HepG2 (cell line): ENCODE results near the gene NOTUM. TPM values are rescaled to one million over a fixed set of nuclear protein-coding genes. Genes with fewer than 3 reads are reported as not detected.

Experiments
- ATF7-NPFF ChIP-seq: sonication (generic); formaldehyde crosslinking; IDR thresholded peaks from 2 replicates; pipeline ENCODE4 v1.8.1; 2023; ENCODE audit warnings: mild to moderate bottlenecking, low read depth, missing genetic modification reagents, moderate library complexity
- FOXJ3 ChIP-seq: sonication (generic); formaldehyde crosslinking; IDR thresholded peaks from 2 replicates; pipeline ENCODE4 v1.4.0; 2020; ENCODE audit warnings: missing genetic modification reagents, mild to moderate bottlenecking, borderline replicate concordance
- GZF1 ChIP-seq: sonication (generic); formaldehyde crosslinking; IDR thresholded peaks from 2 replicates; pipeline ENCODE4 v1.5.1; 2020; ENCODE audit warnings: mild to moderate bottlenecking, missing genetic modification reagents
- HIVEP1 ChIP-seq: sonication (generic); formaldehyde crosslinking; IDR thresholded peaks from 2 replicates; pipeline ENCODE4 v1.4.0; 2020; ENCODE audit warnings: mild to moderate bottlenecking, missing genetic modification reagents
- MED13 ChIP-seq: sonication (generic); formaldehyde crosslinking; IDR thresholded peaks from 2 replicates; pipeline ENCODE4 v1.5.0; 2020; ENCODE audit warnings: missing genetic modification reagents
- NBN ChIP-seq: fragments of 450-650 bp; conservative IDR thresholded peaks from 2 replicates; pipeline ENCODE4 v1.6.1; 2017
- NCOA2 ChIP-seq: sonication (generic); formaldehyde crosslinking; IDR thresholded peaks from 2 replicates; pipeline ENCODE4 v1.8.0; 2022; ENCODE audit warnings: inconsistent platforms
- PHF20 ChIP-seq: sonication (generic); formaldehyde crosslinking; IDR thresholded peaks from 2 replicates; pipeline ENCODE4 v1.5.0; 2020; ENCODE audit warnings: mild to moderate bottlenecking, missing genetic modification reagents
- PHF5A ChIP-seq: IDR thresholded peaks from one replicate; pipeline ENCODE4 v1.6.1; 2018; ENCODE audit warnings: low read depth, missing genetic modification reagents; ENCODE audit not compliant: unreplicated experiment
- RNF2 ChIP-seq: fragments of 450-650 bp; conservative IDR thresholded peaks from 2 replicates; pipeline ENCODE4 v1.6.1; 2016; ENCODE audit warnings: low read depth
- SIX1 ChIP-seq: sonication (generic); formaldehyde crosslinking; IDR thresholded peaks from 2 replicates; pipeline ENCODE4 v1.4.0; 2020; ENCODE audit warnings: missing genetic modification reagents, borderline replicate concordance
- SMYD3 ChIP-seq: sonication (generic); formaldehyde crosslinking; IDR thresholded peaks from 2 replicates; pipeline ENCODE4 v1.8.1; 2023; ENCODE audit warnings: mild to moderate bottlenecking, missing genetic modification reagents
- ZBTB34 ChIP-seq: sonication (generic); formaldehyde crosslinking; IDR thresholded peaks from 2 replicates; pipeline ENCODE4 v1.8.0; 2022; ENCODE audit warnings: mild to moderate bottlenecking, missing genetic modification reagents
- ZFP90 ChIP-seq: sonication (generic); formaldehyde crosslinking; IDR thresholded peaks from 2 replicates; pipeline ENCODE4 v1.8.0; 2022; ENCODE audit warnings: missing genetic modification reagents, mild to moderate bottlenecking, inconsistent platforms, borderline replicate concordance
- ZMYM3 ChIP-seq: sonication (generic); formaldehyde crosslinking; IDR thresholded peaks from 2 replicates; pipeline ENCODE4 v1.5.1; 2020; ENCODE audit warnings: mild to moderate bottlenecking, missing genetic modification reagents
- ZNF142 ChIP-seq: sonication (generic); formaldehyde crosslinking; IDR thresholded peaks from 2 replicates; pipeline ENCODE4 v1.4.0; 2020; ENCODE audit warnings: missing genetic modification reagents
- ZNF326 ChIP-seq: sonication (generic); formaldehyde crosslinking; IDR thresholded peaks from 2 replicates; pipeline ENCODE4 v1.4.0; 2020; ENCODE audit warnings: missing genetic modification reagents, borderline replicate concordance
- ZNF503 ChIP-seq: sonication (generic); formaldehyde crosslinking; IDR thresholded peaks from 2 replicates; pipeline ENCODE4 v1.4.0; 2020; ENCODE audit warnings: missing genetic modification reagents
- ZNF547 ChIP-seq: sonication (generic); formaldehyde crosslinking; IDR thresholded peaks from 2 replicates; pipeline ENCODE4 v1.5.1; 2020; ENCODE audit warnings: mild to moderate bottlenecking, missing genetic modification reagents
- ZNF569 ChIP-seq: sonication (generic); formaldehyde crosslinking; IDR thresholded peaks from 2 replicates; pipeline ENCODE4 v1.5.0; 2020; ENCODE audit warnings: mild to moderate bottlenecking, missing genetic modification reagents, moderate library complexity, borderline replicate concordance
- ZNF598 ChIP-seq: sonication (generic); formaldehyde crosslinking; IDR thresholded peaks from 2 replicates; pipeline ENCODE4 v1.5.1; 2020; ENCODE audit warnings: mild to moderate bottlenecking, missing genetic modification reagents, borderline replicate concordance
- ZNF781 ChIP-seq: sonication (generic); formaldehyde crosslinking; IDR thresholded peaks from 2 replicates; pipeline ENCODE4 v1.5.1; 2020; ENCODE audit warnings: borderline replicate concordance, mild to moderate bottlenecking, missing genetic modification reagents; ENCODE audit errors: not compliant biosample characterization
- polyA plus RNA-seq, 8 experiments: library from polyadenylated mRNA; depleted of rRNA in 3 of 8; stranded (reverse) in 7 of 8; unstranded in 1 of 8; fragments of >200 nt; fragmentation: Illumina TruSeq in 4 of 8; extraction: Trizol in 4 of 8; gene quantifications; 2 replicates each; pipeline versions ENCODE4 v1.2.1 to v1.2.3, GENCODE V29; 2011 to 2016; ENCODE audit warnings: low read depth in 4 of 8, missing spikeins in 1 of 8, mixed read lengths in 1 of 8; ENCODE audit not compliant: insufficient read depth in 1 of 8
- total RNA-seq, 5 experiments: library from RNA; depleted of rRNA; stranded (reverse); fragments of >200 nt; fragmentation: Illumina TruSeq; extraction: Trizol; gene quantifications; 2 replicates each; pipeline ENCODE4 v1.2.3, GENCODE V29; 2016; ENCODE audit warnings: low read depth in 1 of 5

Gene NOTUM
- total and polyA plus RNA-seq, 2 of the 13 experiments (the other 11 are each of a cell fraction or from before 2014, with no cell fraction given): 150 to 160 TPM

GRCh38 chr17:81977211-81977808 is 16.3 kb upstream of the NOTUM start, which contains the start of gene ASPSCR1 (continued):
- TF ChIP-seq ZNF142 (CRISPR knock-in tag): no peak
- TF ChIP-seq PHF5A (CRISPR knock-in tag): no peak
- peak; percentile 95 for TF ChIP-seq SMYD3 (CRISPR knock-in tag)
- no peak for TF ChIP-seq ZNF598 (CRISPR knock-in tag)
- TF ChIP-seq ZNF781 (CRISPR knock-in tag): no peak
- no peak for TF ChIP-seq ZNF326 (CRISPR knock-in tag)
- TF ChIP-seq ZMYM3 (CRISPR knock-in tag): 0 out of 2 replicates have a peak, but pooled peaks have one; percentile 16
- no peak for TF ChIP-seq SIX1 (CRISPR knock-in tag)
- 0 out of 2 replicates have a peak, but pooled peaks have one; percentile 46 for TF ChIP-seq GZF1
- TF ChIP-seq NCOA2 (CRISPR knock-in tag): peak; percentile 45; the same call in 1 of the 2 replicates
- no peak for TF ChIP-seq FOXJ3 (CRISPR knock-in tag)
- no peak for TF ChIP-seq ZNF569 (CRISPR knock-in tag)
- peak; percentile 77 for TF ChIP-seq RNF2
- no peak for TF ChIP-seq NBN
- TF ChIP-seq MED13 (CRISPR knock-in tag): no peak
- TF ChIP-seq ZFP90 (CRISPR knock-in tag): no peak
- TF ChIP-seq ZNF503 (CRISPR knock-in tag): peak; percentile 75; the same call in 1 of the 2 replicates
- no peak for TF ChIP-seq HIVEP1 (CRISPR knock-in tag)
- peak; percentile 48 for TF ChIP-seq ATF7-NPFF (CRISPR knock-in tag)
- peak; percentile 85 for TF ChIP-seq PHF20 (CRISPR knock-in tag)
- TF ChIP-seq ZBTB34 (CRISPR knock-in tag): peak; percentile 69; the same call in 1 of the 2 replicates
- TF ChIP-seq ZNF547: peak; percentile 68; the same call in 1 of the 2 replicates
